SK-N-SH (cell line): Measurements from ENCODE around the gene WNT6. TPM values are rescaled to one million over a fixed set of nuclear protein-coding genes. Genes with fewer than 3 reads are reported as not detected.

Experiments
- CTCF ChIA-PET: fragments of 300-600, 350-600 bp; formaldehyde crosslinking; extraction: SDS; loops from one replicate; lab custom pipeline; 2021; lab: Yijun Ruan, JAX
- POLR2A ChIA-PET: fragments of 350-600 bp; sonication (Branson Sonifier 250); formaldehyde crosslinking; extraction: SDS; loops from one replicate; lab custom pipeline; 2020; ENCODE audit warnings: antibody characterized with exemption, inconsistent platforms; lab: Yijun Ruan, JAX
- DNase-seq: peaks from one replicate; pipeline ENCODE4 v3.0.0; 2012
- H2AFZ ChIP-seq: fragments of 200-600 bp; sonication (generic); 2 replicates; pipeline ENCODE4 v1.8.1; 2016; ENCODE audit warnings: antibody characterized with exemption, mild to moderate bottlenecking, low read depth
- H3F3A ChIP-seq: fragments of 200-600 bp; sonication (generic); replicated peaks from 2 replicates; pipeline ENCODE3; 2016; ENCODE audit warnings: antibody characterized with exemption, mild to moderate bottlenecking; ENCODE audit not compliant: insufficient read depth
- H3K27ac ChIP-seq, 2 experiments: fragments of 200-500 bp in 1 of 2; fragments of 200-600 bp in 1 of 2; sonication (Bioruptor generic) in 1 of 2; sonication (generic), shearing (Covaris generic) in 1 of 2; 2 replicates each; pipeline versions ENCODE4 v1.5.1 to v1.6.1; 2014 to 2016; ENCODE audit warnings: low read depth in 2 of 2, inconsistent platforms in 1 of 2, low read length in 1 of 2, mild to moderate bottlenecking in 1 of 2, mixed read lengths in 1 of 2
- H3K27me3 ChIP-seq: fragments of 200-600 bp; sonication (generic), shearing (Covaris generic); 2 replicates; pipeline ENCODE4 v1.6.1; 2016; ENCODE audit warnings: mixed run types; ENCODE audit not compliant: insufficient read depth
- H3K36me3 ChIP-seq, 2 experiments: fragments of 200-500 bp in 1 of 2; fragments of 200-600 bp in 1 of 2; sonication (Bioruptor generic) in 1 of 2; sonication (generic) in 1 of 2; replicated peaks in 1 of 2; 2 replicates each; pipeline versions ENCODE3 to v1.5.1; 2014 to 2016; ENCODE audit warnings: low read length in 1 of 2, mild to moderate bottlenecking in 1 of 2; ENCODE audit not compliant: insufficient read depth in 2 of 2, control insufficient read depth in 1 of 2
- H3K4me1 ChIP-seq, 2 experiments: fragments of 200-500 bp in 1 of 2; fragments of 200-600 bp in 1 of 2; sonication (Bioruptor generic) in 1 of 2; sonication (generic), shearing (Covaris generic) in 1 of 2; 2 replicates each; pipeline versions ENCODE4 v1.5.1 to v1.6.1; 2014 to 2016; ENCODE audit warnings: low read depth in 1 of 2, low read length in 1 of 2, mixed run types in 1 of 2; ENCODE audit not compliant: insufficient read depth in 2 of 2, control insufficient read depth in 1 of 2
- H3K4me2 ChIP-seq: fragments of 200-600 bp; sonication (generic), shearing (Covaris generic); 2 replicates; pipeline ENCODE4 v1.6.1; 2017; ENCODE audit warnings: mixed run types
- H3K4me3 ChIP-seq, 2 experiments: fragments of 200-500 bp in 1 of 2; fragments of 200-600 bp in 1 of 2; sonication (Bioruptor generic) in 1 of 2; sonication (generic), shearing (Covaris generic) in 1 of 2; 2 replicates each; pipeline versions ENCODE4 v1.5.1 to v1.8.1; 2014 to 2016; ENCODE audit warnings: low read depth in 2 of 2, inconsistent platforms in 1 of 2, low read length in 1 of 2, mild to moderate bottlenecking in 1 of 2, mixed read lengths in 1 of 2, moderate library complexity in 1 of 2
- H3K79me2 ChIP-seq: fragments of 200-600 bp; sonication (generic); 2 replicates; pipeline ENCODE4 v1.8.1; 2017; ENCODE audit warnings: mild to moderate bottlenecking; ENCODE audit not compliant: insufficient read depth
- H3K9ac ChIP-seq: fragments of 200-600 bp; sonication (generic); 2 replicates; pipeline ENCODE4 v1.6.1; 2017; ENCODE audit warnings: mixed run types
- H3K9me2 ChIP-seq: fragments of 200-600 bp; sonication (generic); 2 replicates; pipeline ENCODE4 v1.6.1; 2017; ENCODE audit warnings: mixed run types
- H3K9me3 ChIP-seq: fragments of 200-600 bp; sonication (generic); 2 replicates; pipeline ENCODE4 v1.6.1; 2017; ENCODE audit warnings: mixed run types, mild to moderate bottlenecking, moderate library complexity
- H4K20me1 ChIP-seq: fragments of 200-600 bp; sonication (generic); 2 replicates; pipeline ENCODE4 v1.6.1; 2017; ENCODE audit warnings: mild to moderate bottlenecking, mixed run types; ENCODE audit not compliant: insufficient read depth
- CHD2 ChIP-seq: fragments of 150-350 bp; IDR thresholded peaks from 2 replicates; pipeline ENCODE4 v1.6.1; 2018; ENCODE audit warnings: low read length; ENCODE audit not compliant: partially characterized antibody
- EZH2phosphoT487 ChIP-seq: fragments of 200-600 bp; sonication (generic); IDR thresholded peaks from 2 replicates; pipeline ENCODE4 v1.6.1; 2017; ENCODE audit warnings: low read depth, mixed run types, mild to moderate bottlenecking, antibody characterized with exemption, moderate library complexity, borderline replicate concordance
- FOSL2 ChIP-seq: IDR thresholded peaks from 2 replicates; pipeline ENCODE4 v1.4.0; 2012; ENCODE audit warnings: low read depth, mild to moderate bottlenecking, moderate library complexity, borderline replicate concordance
- IRF3 ChIP-seq: fragments of 150-350 bp; IDR thresholded peaks from 2 replicates; pipeline ENCODE4 v1.6.1; 2016; ENCODE audit warnings: mild to moderate bottlenecking, low read depth, low read length
- JUND ChIP-seq: IDR thresholded peaks from 2 replicates; pipeline ENCODE4 v1.4.0; 2012
- MEF2A ChIP-seq: IDR thresholded peaks from 2 replicates; pipeline ENCODE4 v1.4.0; 2012; ENCODE audit warnings: low read depth, borderline replicate concordance
- MXI1 ChIP-seq: IDR thresholded peaks from 2 replicates; pipeline ENCODE4 v1.6.1; 2012; ENCODE audit warnings: mild to moderate bottlenecking, low read depth, low read length, improper control_type of control experiment
- NFIC ChIP-seq: IDR thresholded peaks from 2 replicates; pipeline ENCODE4 v1.4.0; 2012; ENCODE audit warnings: borderline replicate concordance
- NRF1 ChIP-seq: IDR thresholded peaks from 2 replicates; pipeline ENCODE4 v1.6.1; 2012; ENCODE audit warnings: low read depth, mild to moderate bottlenecking, low read length
- SIN3A ChIP-seq: IDR thresholded peaks from 2 replicates; pipeline ENCODE4 v1.6.1; 2012; ENCODE audit warnings: low read depth, mild to moderate bottlenecking, low read length, moderate library complexity, borderline replicate concordance
- TAF1 ChIP-seq: IDR thresholded peaks from 2 replicates; pipeline ENCODE4 v1.6.1; 2012; ENCODE audit warnings: low read depth, mild to moderate bottlenecking, low read length, moderate library complexity, borderline replicate concordance
- WGBS: methylation state at CpG from one replicate; pipeline ENCODE4 v1.1.6; 2017; ENCODE audit warnings: low lambda C conversion rate; 5-methylcytosine and 5-hydroxymethylcytosine counted together
- polyA plus RNA-seq, 3 experiments: library from polyadenylated mRNA; depleted of rRNA; stranded (reverse); fragments of >200 nt; gene quantifications; 2 replicates each; pipeline ENCODE4 v1.2.3, GENCODE V29; 2012
- TF ChIP-seq, protein P1 (sequence below): fragments of 200-600 bp; sonication (generic); IDR thresholded peaks from 2 replicates; pipeline ENCODE4 v1.6.1; 2017; ENCODE audit warnings: antibody characterized with exemption, mild to moderate bottlenecking, moderate library complexity
- TF ChIP-seq, protein P2 (sequence below): IDR thresholded peaks from 2 replicates; pipeline ENCODE4 v1.4.0; 2012; ENCODE audit warnings: low read depth
- TF ChIP-seq, protein P3 (sequence below): IDR thresholded peaks from 2 replicates; pipeline ENCODE4 v1.4.0; 2012; ENCODE audit warnings: low read depth, borderline replicate concordance
- TF ChIP-seq, protein P4 (sequence below): IDR thresholded peaks from 2 replicates; pipeline ENCODE4; 2012

WNT6 gene
- polyA plus RNA-seq, 1 of the 3 experiments (the other 2 are of a cell fraction), result 0.08 TPM

- CTCF ChIA-PET, result interaction anchor here (8.5 to 16.1 kb wide), 2 partner anchors 11 to 32 kb away, joined by 77 to 249 read pairs; partner anchors contain the start of gene WNT10A
- Histone ChIP-seq H3K4me3 (no peak overlapping the region), H3K36me3 (no peaks in the 10 kb centered on the region), H3K27me3 (peaks cover 31% of the 10 kb centered on the region; the same call in 1 of the 2 replicates), H4K20me1 (no peaks in the 10 kb centered on the region), H3K27ac (no peak overlapping the region), H3K4me2 (no peak overlapping the region), H3K9ac (no peak overlapping the region), H3F3A (no peaks in the 10 kb centered on the region), H2AFZ (no peak overlapping the region), H3K9me2 (no peaks in the 10 kb centered on the region), H3K4me1 (peaks cover 0 to 33% of the 10 kb centered on the region in 2 experiments; a peak in 1 of 4 replicates), H3K9me3 (no peaks in the 10 kb centered on the region), H3K79me2 (no peaks in the 10 kb centered on the region)
- WGBS, result 24% methylated on average over 2 of the region's 6 CpGs
- DNase-seq, result no peak
- POLR2A ChIA-PET, result no interaction called here
- TF ChIP-seq, protein P1, sequence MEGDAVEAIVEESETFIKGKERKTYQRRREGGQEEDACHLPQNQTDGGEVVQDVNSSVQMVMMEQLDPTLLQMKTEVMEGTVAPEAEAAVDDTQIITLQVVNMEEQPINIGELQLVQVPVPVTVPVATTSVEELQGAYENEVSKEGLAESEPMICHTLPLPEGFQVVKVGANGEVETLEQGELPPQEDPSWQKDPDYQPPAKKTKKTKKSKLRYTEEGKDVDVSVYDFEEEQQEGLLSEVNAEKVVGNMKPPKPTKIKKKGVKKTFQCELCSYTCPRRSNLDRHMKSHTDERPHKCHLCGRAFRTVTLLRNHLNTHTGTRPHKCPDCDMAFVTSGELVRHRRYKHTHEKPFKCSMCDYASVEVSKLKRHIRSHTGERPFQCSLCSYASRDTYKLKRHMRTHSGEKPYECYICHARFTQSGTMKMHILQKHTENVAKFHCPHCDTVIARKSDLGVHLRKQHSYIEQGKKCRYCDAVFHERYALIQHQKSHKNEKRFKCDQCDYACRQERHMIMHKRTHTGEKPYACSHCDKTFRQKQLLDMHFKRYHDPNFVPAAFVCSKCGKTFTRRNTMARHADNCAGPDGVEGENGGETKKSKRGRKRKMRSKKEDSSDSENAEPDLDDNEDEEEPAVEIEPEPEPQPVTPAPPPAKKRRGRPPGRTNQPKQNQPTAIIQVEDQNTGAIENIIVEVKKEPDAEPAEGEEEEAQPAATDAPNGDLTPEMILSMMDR, result no peak
- TF ChIP-seq NRF1 (no peak), TAF1 (no peak), IRF3 (no peak), JUND (no peak), FOSL2 (no peak), MXI1 (no peak), CHD2 (no peak)
- TF ChIP-seq, protein P2, sequence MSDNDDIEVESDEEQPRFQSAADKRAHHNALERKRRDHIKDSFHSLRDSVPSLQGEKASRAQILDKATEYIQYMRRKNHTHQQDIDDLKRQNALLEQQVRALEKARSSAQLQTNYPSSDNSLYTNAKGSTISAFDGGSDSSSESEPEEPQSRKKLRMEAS, result no peak
- TF ChIP-seq, protein P3, sequence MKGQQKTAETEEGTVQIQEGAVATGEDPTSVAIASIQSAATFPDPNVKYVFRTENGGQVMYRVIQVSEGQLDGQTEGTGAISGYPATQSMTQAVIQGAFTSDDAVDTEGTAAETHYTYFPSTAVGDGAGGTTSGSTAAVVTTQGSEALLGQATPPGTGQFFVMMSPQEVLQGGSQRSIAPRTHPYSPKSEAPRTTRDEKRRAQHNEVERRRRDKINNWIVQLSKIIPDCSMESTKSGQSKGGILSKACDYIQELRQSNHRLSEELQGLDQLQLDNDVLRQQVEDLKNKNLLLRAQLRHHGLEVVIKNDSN, result no peak
Measured at GRCh38 chr2:218865999-218866398, 6.4 kb downstream of the WNT6 start.

GRCh38 chr2:218867900-218868299 is 8.3 kb downstream of the WNT6 start:
- Histone ChIP-seq H3F3A (no peaks in the 10 kb centered on the region), H3K36me3 (no peaks in the 10 kb centered on the region), H3K27me3 (peaks cover 20% of the 10 kb centered on the region; the same call in 1 of the 2 replicates), H3K4me1 (peaks cover 0 to 21% of the 10 kb centered on the region in 2 experiments; a peak in 1 of 4 replicates), H2AFZ (no peak overlapping the region), H4K20me1 (no peaks in the 10 kb centered on the region), H3K27ac (no peak overlapping the region), H3K9me3 (no peaks in the 10 kb centered on the region), H3K4me3 (no peak overlapping the region), H3K79me2 (no peaks in the 10 kb centered on the region), H3K4me2 (no peak overlapping the region), H3K9me2 (no peaks in the 10 kb centered on the region), H3K9ac (no peak overlapping the region)
- POLR2A ChIA-PET, result interaction anchor here (0.8 kb wide), 1 partner anchor 11 kb away, joined by 3 read pairs; no protein-coding TSS in a partner anchor
- CTCF ChIA-PET, result interaction anchor here (1.0 to 22.5 kb wide), 2 partner anchors 8 to 24 kb away, joined by 3 to 795 read pairs; no protein-coding TSS in a partner anchor
- WGBS, result 47% methylated on average over 6 of the region's 6 CpGs
- no peak for TF ChIP-seq FOSL2
- TF ChIP-seq EZH2phosphoT487, result no peak
- TF ChIP-seq TAF1, result no peak
- no peak for TF ChIP-seq JUND
- TF ChIP-seq SIN3A, result no peak
- TF ChIP-seq, protein P4, sequence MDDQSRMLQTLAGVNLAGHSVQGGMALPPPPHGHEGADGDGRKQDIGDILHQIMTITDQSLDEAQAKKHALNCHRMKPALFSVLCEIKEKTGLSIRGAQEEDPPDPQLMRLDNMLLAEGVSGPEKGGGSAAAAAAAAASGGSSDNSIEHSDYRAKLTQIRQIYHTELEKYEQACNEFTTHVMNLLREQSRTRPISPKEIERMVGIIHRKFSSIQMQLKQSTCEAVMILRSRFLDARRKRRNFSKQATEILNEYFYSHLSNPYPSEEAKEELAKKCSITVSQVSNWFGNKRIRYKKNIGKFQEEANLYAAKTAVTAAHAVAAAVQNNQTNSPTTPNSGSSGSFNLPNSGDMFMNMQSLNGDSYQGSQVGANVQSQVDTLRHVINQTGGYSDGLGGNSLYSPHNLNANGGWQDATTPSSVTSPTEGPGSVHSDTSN, result no peak
- no peak for TF ChIP-seq NFIC
- no peak for TF ChIP-seq MXI1
- no peak for TF ChIP-seq MEF2A
- TF ChIP-seq, protein P3, result no peak
- DNase-seq, result no peak
